Endothelial cell (in vitro differentiated cells): ENCODE results near the gene ZNF274. TPM values are rescaled to one million over a fixed set of nuclear protein-coding genes. Genes with fewer than 3 reads are reported as not detected.
"Not testable (repeated sequence)": the region's sequence is repeated elsewhere in the genome, so short reads cannot be mapped to it uniquely, and the experiment has no call there.

ENCODE experiments used
- DNase-seq: peaks from one replicate; pipeline ENCODE4 v3.0.0; 2021; ENCODE audit warnings: low spot score
- H3K27ac Mint-ChIP-seq: one replicate; pipeline ENCODE4 v1.8.0; 2021; ENCODE audit warnings: mixed read lengths, inconsistent platforms; ENCODE audit not compliant: unreplicated experiment
- H3K27me3 Mint-ChIP-seq: one replicate; pipeline ENCODE4 v1.8.0; 2021; ENCODE audit warnings: mild to moderate bottlenecking, moderate library complexity, mixed read lengths, inconsistent platforms; ENCODE audit not compliant: unreplicated experiment
- H3K36me3 Mint-ChIP-seq: one replicate; pipeline ENCODE4 v1.8.0; 2021; ENCODE audit warnings: mild to moderate bottlenecking, low read depth, mixed read lengths, inconsistent platforms; ENCODE audit not compliant: unreplicated experiment
- H3K4me1 Mint-ChIP-seq: one replicate; pipeline ENCODE4 v1.8.0; 2021; ENCODE audit warnings: mild to moderate bottlenecking, mixed read lengths, inconsistent platforms; ENCODE audit not compliant: unreplicated experiment
- H3K4me3 Mint-ChIP-seq: one replicate; pipeline ENCODE4 v1.8.0; 2021; ENCODE audit warnings: mild to moderate bottlenecking, mixed read lengths, inconsistent platforms; ENCODE audit not compliant: unreplicated experiment
- H3K9me3 Mint-ChIP-seq: one replicate; pipeline ENCODE4 v1.8.0; 2021; ENCODE audit warnings: mixed read lengths, inconsistent platforms; ENCODE audit not compliant: unreplicated experiment
- CTCF ChIP-seq: fragments of 200-600 bp; sonication (generic); IDR thresholded peaks from one replicate; pipeline ENCODE4 v1.5.0; 2021; ENCODE audit warnings: antibody characterized with exemption; ENCODE audit not compliant: unreplicated experiment
- long read RNA-seq: library from polyadenylated mRNA; unstranded; transcript quantifications from one replicate; pipeline ENCODE4 v2.0.0, GENCODE V29; 2020; ENCODE audit not compliant: unreplicated experiment
- total RNA-seq: library from RNA; stranded (reverse); fragmentation: NEBNext Ultra II Directional; extraction: Animal tissue kit (Norgen Biotek cat#: 25700); gene quantifications from one replicate; pipeline ENCODE4 v1.2.1, GENCODE V29; 2021; ENCODE audit not compliant: unreplicated experiment

The ZNF274 gene
- total RNA-seq: 21.4 TPM
- long read RNA-seq, partial matches to known transcripts: 5 of 10 reads
- long read RNA-seq, other reads (novel, unspliced or antisense): 2 of 10 reads

DNA sequence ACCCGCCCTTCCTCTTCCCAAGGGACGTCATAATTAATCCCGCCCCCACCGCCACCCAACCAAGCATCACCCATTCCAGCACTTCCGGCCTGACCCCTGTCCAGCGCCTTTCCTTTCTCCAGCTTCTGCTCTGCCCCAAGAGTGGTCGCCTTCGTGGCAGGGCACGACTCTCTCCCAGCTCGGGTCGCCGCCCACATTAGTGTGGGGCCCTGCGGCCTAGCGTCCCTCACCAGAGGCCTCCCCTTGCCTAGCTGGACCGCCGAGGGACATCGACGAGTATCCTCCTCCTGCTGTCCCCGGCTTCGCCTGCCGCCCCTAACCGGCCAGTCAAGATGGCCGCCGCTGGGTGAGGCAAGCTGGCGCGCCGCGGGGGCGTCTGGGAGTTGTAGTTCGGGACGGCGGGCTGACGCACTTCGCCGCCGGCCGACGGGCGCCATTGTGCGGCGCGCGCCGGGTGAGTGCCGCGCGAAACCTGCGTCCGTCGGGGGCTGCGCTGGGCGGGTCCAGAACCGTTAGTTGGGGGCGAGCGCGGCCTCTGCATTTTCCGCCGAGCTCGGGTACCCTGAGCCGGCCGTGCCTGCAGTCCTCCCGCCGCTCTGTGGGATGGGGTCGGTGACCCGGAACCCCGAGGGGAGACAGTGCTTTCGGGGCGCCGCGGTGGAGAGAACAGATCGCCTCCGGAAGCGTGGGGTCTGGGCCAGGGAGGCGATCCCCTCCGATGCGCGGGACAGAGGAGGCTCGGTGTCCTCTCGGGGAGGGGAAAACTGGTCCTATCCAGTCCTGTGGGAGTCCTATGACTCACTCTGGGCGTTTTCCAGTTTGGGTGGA is at the start of gene ZNF274:
ZNF274 (plus strand) TSS at position 73 of the 828 bp plus-strand sequence. CDS start 905 bp downstream, outside the sequence.
- Mint-ChIP-seq H3K27ac (peak within 1 kb of the TSS; percentile 94), H3K36me3 (peaks cover 60% of the 10 kb centered on the region), H3K4me3 (peak within 1 kb of the TSS; percentile 90), H3K4me1 (peaks cover 3% of the 10 kb centered on the region), H3K9me3 (peaks cover 33% of the 10 kb centered on the region), H3K27me3 (peaks cover 16% of the 10 kb centered on the region)
- peak; percentile 95 for DNase-seq
- no peak for TF ChIP-seq CTCF

- no peak overlapping the region for H3K27ac Mint-ChIP-seq
- TF ChIP-seq CTCF: no peak
- no peak for DNase-seq
- peak overlapping the region; percentile 82 for H3K4me3 Mint-ChIP-seq
- H3K36me3 Mint-ChIP-seq: peaks cover 87% of the 10 kb centered on the region
- H3K27me3 Mint-ChIP-seq: peaks cover 13% of the 10 kb centered on the region
- H3K9me3 Mint-ChIP-seq: peaks cover 77% of the 10 kb centered on the region
- no peaks in the 10 kb centered on the region for H3K4me1 Mint-ChIP-seq
These were observed 48.6 kb upstream of the ZNF274 start for GRCh38 chr19:58134244-58134643.

DNA sequence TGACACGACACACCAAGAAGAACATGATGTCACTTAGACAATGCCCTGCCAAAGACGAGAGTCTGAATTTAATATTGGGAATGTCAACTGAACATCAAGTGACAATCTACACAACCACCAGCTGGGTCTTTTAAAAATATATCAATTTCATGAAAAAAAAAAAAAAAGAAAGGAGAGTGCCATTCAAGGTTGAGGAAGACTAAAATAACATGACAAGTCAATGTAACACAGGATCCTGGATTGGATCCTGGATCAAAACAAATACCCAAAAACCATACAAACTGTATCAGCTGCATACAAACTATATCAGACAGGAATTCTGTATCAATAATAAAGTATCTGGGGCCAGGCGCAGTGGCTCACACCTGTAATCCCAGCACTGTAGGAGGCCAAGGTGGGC is 37.0 kb upstream of the ZNF274 start:
- Mint-ChIP-seq H3K27ac (no peak overlapping the region), H3K36me3 (peaks cover 39% of the 10 kb centered on the region), H3K27me3 (peaks cover 6% of the 10 kb centered on the region), H3K4me3 (peak overlapping the region; percentile 85), H3K4me1 (peaks cover 4% of the 10 kb centered on the region), H3K9me3 (peaks cover 33% of the 10 kb centered on the region)
- DNase-seq: no peak
- TF ChIP-seq CTCF: no peak

- not testable (repeated sequence) for H3K4me1 Mint-ChIP-seq, H3K4me3 Mint-ChIP-seq, DNase-seq, H3K27me3 Mint-ChIP-seq, H3K27ac Mint-ChIP-seq
- H3K9me3 Mint-ChIP-seq: peaks cover 27% of the 10 kb centered on the region
- H3K36me3 Mint-ChIP-seq: peaks cover 37% of the 10 kb centered on the region
These were observed 35.4 kb upstream of the ZNF274 start for GRCh38 chr19:58147475-58147874.

- H3K27ac Mint-ChIP-seq: peak within 1 kb of the TSS; percentile 87
- H3K36me3 Mint-ChIP-seq: peaks cover 31% of the 10 kb centered on the region
- H3K4me1 Mint-ChIP-seq: peaks cover 4% of the 10 kb centered on the region
- H3K27me3 Mint-ChIP-seq: peaks cover 8% of the 10 kb centered on the region
- TF ChIP-seq CTCF: no peak
- peak within 1 kb of the TSS; percentile 92 for H3K4me3 Mint-ChIP-seq
- H3K9me3 Mint-ChIP-seq: peaks cover 17% of the 10 kb centered on the region
- DNase-seq: peak; percentile 91
These were observed 32.4 kb upstream of the ZNF274 start, which contains the start of gene ZNF329 for GRCh38 chr19:58150328-58150921. ZNF329 (minus strand) TSS chr19:58150789; CDS start chr19:58129503, 21,286 bp downstream.
